IPS-18c (cell line): Measurements from ENCODE around the gene XPO5.
"Not testable (repeated sequence)": the region's sequence is repeated elsewhere in the genome, so short reads cannot be mapped to it uniquely, and the experiment has no call there.

Experiments used
- H3K4me3 ChIP-seq: 2 replicates; pipeline ENCODE4 v1.7.0; 2013; ENCODE audit warnings: low read depth, mild to moderate bottlenecking, low read length, moderate library complexity; ENCODE audit not compliant: insufficient read depth
- H3K9me3 ChIP-seq: one replicate; pipeline ENCODE4 v1.6.1; 2013; ENCODE audit warnings: mild to moderate bottlenecking, low read length, moderate library complexity; ENCODE audit not compliant: control insufficient read depth, insufficient read depth

Gene XPO5

GRCh38 chr6:43600595-43600994 is 24.8 kb upstream of the XPO5 start:
- Histone ChIP-seq H3K9me3 (no peaks in the 10 kb centered on the region), H3K4me3 (no peak overlapping the region)

DNA sequence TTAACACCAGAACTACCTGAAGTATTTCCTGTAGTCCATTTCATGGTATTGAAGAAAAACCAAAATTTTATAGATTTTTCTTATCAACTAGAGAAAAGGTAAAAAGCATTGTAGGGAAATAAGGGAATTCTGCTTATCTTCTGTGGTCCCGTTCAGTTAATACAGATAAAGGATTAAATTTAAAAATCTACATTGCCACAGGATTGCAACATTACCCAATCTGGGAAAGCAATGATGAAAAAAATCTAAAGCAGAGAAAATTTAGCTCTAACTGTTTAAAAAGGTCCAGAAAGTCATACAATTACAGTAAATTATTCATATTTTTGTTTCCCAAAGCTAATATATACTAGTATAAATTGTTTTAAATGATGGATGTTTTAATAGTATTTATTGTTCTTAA is 18.1 kb upstream of the XPO5 start:
- no peaks in the 10 kb centered on the region for H3K9me3 ChIP-seq
- H3K4me3 ChIP-seq = no peak overlapping the region

- H3K9me3 ChIP-seq, H3K4me3 ChIP-seq: not testable (repeated sequence)
Measured at GRCh38 chr6:43589564-43589963, 13.7 kb upstream of the XPO5 start.

GRCh38 chr6:43588194-43588593 is 12.4 kb upstream of the XPO5 start:
- H3K9me3 ChIP-seq = no peaks in the 10 kb centered on the region
- no peak overlapping the region for H3K4me3 ChIP-seq

GRCh38 chr6:43584892-43585570 is 9.2 kb upstream of the XPO5 start:
- no peaks in the 10 kb centered on the region for H3K9me3 ChIP-seq
- no peak overlapping the region for H3K4me3 ChIP-seq

- no peak overlapping the region for H3K4me3 ChIP-seq
- no peaks in the 10 kb centered on the region for H3K9me3 ChIP-seq
Measured at GRCh38 chr6:43582911-43583310, 7.1 kb upstream of the XPO5 start.

DNA sequence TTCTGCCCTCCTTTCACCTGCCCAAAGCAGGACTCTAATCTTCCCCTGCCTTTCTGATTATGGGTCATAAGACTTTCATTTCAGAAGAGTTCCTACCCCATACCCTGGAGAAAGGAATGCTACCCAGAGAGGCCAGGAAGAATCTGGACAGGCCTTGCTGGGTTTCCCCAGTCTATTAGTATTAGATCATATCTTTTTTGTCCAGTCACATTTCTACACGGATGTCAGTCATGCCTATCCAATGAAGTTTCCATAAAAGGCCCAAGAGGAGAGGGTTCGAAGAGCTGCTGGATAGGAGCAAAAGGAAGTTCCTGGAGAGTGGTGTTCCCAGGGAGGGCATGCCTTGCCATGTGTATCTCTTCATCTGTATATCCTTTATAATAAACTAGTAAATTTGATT is 3.3 kb upstream of the XPO5 start:
- H3K4me3 ChIP-seq = no peak overlapping the region
- no peaks in the 10 kb centered on the region for H3K9me3 ChIP-seq

GRCh38 chr6:43578748-43579147 is 2.9 kb upstream of the XPO5 start:
- no peak overlapping the region for H3K4me3 ChIP-seq

DNA sequence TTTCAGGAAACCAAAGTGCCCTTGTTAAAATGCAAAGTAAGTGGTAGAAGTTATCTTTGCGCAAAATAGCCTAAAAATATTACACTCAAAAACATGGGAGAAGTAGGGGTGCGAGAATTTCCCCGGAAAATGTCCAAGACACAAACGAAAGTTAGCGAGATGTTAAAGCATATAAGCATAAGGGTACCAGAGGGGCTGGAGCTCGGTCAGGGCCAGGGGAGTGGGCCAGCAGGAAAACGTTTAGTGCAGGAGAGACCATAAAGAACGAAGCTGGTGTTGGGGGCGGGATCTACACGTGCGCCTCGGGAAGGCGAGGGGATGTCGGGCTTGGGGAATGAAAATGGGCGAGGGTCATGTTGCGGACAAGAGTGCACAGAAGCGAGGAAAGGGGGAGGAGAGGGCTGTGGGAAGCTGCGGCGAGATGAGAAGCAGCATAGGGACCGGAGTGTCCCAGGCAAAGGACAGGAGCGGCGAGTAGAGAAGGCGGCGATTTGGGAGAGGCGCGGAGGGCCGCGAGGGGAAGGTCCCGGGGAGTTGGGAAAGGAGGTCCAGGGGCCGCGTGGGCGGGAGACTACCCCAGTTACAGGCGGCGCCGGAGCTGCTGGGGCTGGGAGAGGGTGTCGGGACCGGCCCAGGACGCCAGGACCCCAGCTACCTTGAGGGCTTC is 600 bp downstream of the XPO5 start:
- Histone ChIP-seq H3K9me3 (no peaks in the 10 kb centered on the region), H3K4me3 (peak overlapping the region; percentile 99)

More at GRCh38 chr6:43578748-43579147, 2.9 kb upstream of the XPO5 start:
- no peaks in the 10 kb centered on the region for H3K9me3 ChIP-seq

- Histone ChIP-seq H3K9me3 (no peaks in the 10 kb centered on the region), H3K4me3 (no peak overlapping the region)
Measured at GRCh38 chr6:43572015-43572414, 3.8 kb downstream of the XPO5 start.

DNA sequence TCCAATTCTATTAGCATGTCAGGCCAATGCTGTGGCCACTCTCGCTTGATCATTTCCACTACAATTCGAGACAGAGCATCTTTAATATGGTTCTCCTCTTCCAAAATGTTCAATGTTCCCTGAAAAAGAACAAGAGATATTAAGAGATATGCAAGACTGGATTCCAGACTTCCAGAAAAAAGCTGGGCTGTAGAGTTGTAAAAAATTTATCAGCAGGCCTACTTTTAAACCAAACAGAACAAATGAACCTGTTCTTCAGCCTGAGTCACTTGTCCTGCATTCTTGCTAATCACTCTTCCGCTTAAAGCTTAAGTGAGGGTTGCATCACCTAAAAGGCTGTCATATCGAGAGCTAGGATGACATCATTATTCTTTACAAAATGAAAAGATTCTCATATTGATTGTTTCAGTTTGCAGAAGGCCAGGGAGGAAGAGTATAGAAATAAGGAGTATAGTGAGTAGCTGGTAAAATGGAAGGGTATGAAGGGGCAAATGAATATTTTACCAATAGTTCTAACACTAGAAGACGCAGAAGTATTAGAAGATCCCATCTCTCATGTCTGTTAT is 4.9 kb downstream of the XPO5 start:
- H3K4me3 ChIP-seq = no peak overlapping the region
- no peaks in the 10 kb centered on the region for H3K9me3 ChIP-seq

DNA sequence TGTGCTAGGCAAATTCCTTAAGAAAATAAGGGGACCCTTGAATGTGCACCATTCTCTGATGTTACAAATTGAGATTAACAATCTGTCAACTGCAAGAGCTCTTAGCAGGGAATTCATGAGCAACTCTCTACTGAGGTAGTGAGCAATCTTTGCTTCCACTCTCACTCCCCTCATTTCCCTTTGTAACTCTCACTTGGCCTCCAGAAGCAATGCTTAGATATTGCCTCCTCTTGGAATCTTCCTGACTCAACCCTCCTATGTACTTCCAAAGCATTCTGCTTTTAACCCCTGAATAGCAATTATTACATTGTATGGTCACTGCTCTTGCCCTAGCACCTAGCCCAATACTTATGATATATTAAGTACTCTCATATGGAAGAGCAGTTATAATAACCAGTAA is 16.5 kb downstream of the XPO5 start:
- Histone ChIP-seq H3K4me3 (no peak overlapping the region), H3K9me3 (no peaks in the 10 kb centered on the region)

GRCh38 chr6:43557620-43558019 is 18.2 kb downstream of the XPO5 start:
- H3K4me3 ChIP-seq, H3K9me3 ChIP-seq: not testable (repeated sequence)

DNA sequence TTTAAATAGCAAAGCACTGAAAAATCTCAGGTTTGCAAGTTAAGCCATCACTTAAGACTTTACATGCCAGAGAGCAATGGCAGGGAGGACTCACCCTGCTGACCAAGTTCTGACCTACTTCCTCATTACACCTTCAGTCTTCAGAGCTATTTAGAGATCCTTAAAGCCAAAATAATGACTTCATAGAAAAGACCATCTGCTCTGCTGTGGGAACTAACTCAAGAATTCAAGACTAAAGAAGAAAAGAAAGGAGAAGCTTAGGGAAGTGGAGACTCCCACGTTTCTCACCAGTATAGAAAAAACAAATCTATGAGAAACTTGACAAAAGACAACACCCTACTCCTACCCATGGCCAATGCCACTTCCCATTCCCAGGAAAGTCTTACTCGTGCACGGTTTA is 28.6 kb downstream of the XPO5 start:
- Histone ChIP-seq H3K9me3 (no peaks in the 10 kb centered on the region), H3K4me3 (no peak overlapping the region)

DNA sequence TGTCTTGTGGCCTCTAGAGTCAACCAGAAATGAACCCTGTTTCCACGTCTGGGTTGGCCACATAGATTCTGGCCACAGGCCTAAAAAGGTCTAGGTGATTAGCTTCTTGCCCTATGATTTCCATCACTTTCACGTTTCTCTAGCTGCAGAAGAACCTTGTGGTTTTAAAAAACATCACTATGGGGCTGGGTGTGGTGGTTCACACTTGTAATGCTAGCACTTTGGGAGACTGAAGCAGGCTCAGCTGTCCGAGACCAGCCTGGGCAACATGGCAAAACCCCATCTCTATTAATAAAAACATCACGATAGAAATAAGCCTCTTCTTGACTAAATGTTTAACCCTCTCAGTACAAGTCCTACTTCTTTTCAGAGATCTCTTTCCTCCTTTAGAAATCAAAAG is 31.4 kb downstream of the XPO5 start:
- no peak overlapping the region for H3K4me3 ChIP-seq
- H3K9me3 ChIP-seq = no peaks in the 10 kb centered on the region

- no peak overlapping the region for H3K4me3 ChIP-seq
- H3K9me3 ChIP-seq = no peaks in the 10 kb centered on the region
Measured at GRCh38 chr6:43541774-43542471, 33.9 kb downstream of the XPO5 start.

GRCh38 chr6:43540507-43540906 is 35.3 kb downstream of the XPO5 start:
- H3K9me3 ChIP-seq = no peaks in the 10 kb centered on the region
- H3K4me3 ChIP-seq = no peak overlapping the region

DNA sequence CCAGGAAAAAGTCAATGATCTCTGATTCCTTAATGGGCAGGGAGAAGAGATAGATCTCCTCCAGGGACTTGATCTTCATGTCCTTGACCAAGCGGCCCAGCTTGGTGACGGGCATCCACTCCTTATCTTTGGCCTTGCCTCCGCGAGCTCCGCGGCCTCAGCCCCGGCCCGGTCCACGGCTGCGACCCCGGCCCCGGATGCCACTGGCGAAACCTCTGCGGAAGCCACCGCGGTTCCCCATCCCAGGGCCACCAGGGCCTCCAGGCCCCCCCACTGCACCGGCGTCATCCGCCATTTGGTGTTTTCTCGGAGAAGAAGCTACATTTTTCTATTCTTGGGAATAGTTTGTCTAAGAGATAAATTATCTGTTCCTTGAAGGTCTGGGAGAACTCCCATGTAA is 36.4 kb downstream of the XPO5 start:
- H3K4me3 ChIP-seq, H3K9me3 ChIP-seq: not testable (repeated sequence)
